Measurements from ENCODE around the gene VGLL4.

DNA sequence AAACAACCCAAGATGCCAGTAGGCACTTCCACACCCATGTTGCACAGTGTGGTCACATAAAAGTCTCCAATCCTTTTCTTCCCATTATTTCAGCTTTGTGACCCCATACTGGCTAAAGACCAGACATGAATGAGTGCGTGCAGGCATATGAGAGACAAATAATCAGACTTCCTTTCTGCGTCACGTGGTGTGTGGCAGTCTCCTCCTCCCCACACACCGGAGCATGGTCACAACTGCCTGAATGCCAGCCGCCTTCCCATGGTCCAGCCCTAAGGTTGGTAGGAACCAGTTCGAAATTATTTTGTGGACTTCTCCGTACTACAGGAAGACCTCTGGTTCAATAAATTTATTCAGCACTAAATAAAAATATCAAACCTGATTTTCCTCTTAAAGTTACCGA, 65.5 kb downstream of the VGLL4 start:
- TF ChIP-seq, protein P1, sequence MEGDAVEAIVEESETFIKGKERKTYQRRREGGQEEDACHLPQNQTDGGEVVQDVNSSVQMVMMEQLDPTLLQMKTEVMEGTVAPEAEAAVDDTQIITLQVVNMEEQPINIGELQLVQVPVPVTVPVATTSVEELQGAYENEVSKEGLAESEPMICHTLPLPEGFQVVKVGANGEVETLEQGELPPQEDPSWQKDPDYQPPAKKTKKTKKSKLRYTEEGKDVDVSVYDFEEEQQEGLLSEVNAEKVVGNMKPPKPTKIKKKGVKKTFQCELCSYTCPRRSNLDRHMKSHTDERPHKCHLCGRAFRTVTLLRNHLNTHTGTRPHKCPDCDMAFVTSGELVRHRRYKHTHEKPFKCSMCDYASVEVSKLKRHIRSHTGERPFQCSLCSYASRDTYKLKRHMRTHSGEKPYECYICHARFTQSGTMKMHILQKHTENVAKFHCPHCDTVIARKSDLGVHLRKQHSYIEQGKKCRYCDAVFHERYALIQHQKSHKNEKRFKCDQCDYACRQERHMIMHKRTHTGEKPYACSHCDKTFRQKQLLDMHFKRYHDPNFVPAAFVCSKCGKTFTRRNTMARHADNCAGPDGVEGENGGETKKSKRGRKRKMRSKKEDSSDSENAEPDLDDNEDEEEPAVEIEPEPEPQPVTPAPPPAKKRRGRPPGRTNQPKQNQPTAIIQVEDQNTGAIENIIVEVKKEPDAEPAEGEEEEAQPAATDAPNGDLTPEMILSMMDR (IDR thresholded peaks at IDR 0.05; ENCODE audit: borderline replicate concordance, extremely low read depth, low read length, poor library complexity, severe bottlenecking) = no peak
- TF ChIP-seq EZH2 (IDR thresholded peaks at IDR 0.05; ENCODE audit: borderline replicate concordance, low read depth, low read length, severe bottlenecking) = no peak
